NCI-H1930 (cell line): ENCODE results near the gene CENPW.
A peak's percentile ranks its signal among the peaks of the same experiment; 100 is the strongest.

ENCODE experiments used
- DNase-seq, 2 experiments: peaks; one replicate each; lab custom pipeline; 2025; lab: John Stamatoyannopoulos, UW

CENPW gene

GRCh38 chr6:126339796-126340609, at the start of gene CENPW:
TSS of gene CENPW (plus strand) at chr6:126340115. CDS start at chr6:126340274, 159 bp downstream.
- peak; percentile 60 to 84 for DNase-seq

GRCh38 chr6:126293891-126294524, 45.9 kb upstream of the CENPW start:
- DNase-seq, result peak; percentile 33 to 35

GRCh38 chr6:126300126-126300525, 39.8 kb upstream of the CENPW start:
- DNase-seq, result no peak

GRCh38 chr6:126300735-126301134, 39.2 kb upstream of the CENPW start:
- DNase-seq, result no peak

GRCh38 chr6:126302191-126302590, 37.7 kb upstream of the CENPW start:
- no peak for DNase-seq

GRCh38 chr6:126307849-126308248, 32.1 kb upstream of the CENPW start:
- DNase-seq, result no peak

DNA sequence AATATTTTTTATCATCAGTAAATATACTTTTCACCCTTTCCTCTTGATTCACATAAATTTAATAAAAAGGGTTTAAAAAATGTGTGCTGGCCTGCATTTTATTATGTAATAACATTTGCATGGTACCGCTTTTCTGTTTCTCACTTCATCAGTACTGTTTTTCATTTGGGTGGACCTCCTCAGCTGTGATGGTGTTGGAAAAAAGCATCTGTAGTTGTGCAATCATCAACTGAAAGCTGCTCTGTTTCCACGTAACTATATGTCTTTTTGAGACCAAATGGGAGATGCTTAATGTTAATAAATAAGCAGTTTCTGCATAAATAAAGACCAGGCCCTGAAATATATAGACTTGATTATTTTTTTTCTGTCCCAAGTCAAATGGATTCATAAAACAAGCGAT, 31.6 kb upstream of the CENPW start:
- DNase-seq, result no peak

DNA sequence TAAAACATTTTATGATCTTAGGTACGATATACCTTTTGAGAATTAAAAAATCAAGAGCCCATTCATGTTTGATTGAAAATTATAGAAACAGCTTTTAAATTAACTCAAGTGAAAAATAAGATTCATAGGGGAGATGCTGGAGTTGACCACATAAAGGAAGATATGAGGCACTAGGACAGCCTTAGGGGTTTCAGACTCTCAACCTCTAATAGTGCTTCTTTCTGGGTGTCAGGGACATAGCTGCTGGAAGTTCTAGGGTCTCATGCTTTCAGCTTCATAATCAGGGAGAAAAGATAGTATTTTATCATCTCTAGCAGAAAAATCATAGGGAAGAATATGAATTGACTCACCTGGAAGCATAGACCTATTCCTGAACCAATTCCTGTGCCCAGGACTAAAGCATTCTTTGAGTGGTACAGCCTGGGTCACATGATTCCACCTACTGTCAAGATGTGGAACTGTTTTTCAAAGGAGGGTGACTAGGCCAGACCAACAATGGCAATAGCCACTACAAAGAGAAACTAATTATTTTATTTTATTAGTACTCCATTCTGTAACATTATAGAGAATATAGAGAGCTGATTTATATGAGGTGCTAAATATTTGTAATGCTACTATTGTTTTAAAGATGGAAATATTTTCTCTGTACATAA, 27.8 kb upstream of the CENPW start:
- DNase-seq, result no peak

DNA sequence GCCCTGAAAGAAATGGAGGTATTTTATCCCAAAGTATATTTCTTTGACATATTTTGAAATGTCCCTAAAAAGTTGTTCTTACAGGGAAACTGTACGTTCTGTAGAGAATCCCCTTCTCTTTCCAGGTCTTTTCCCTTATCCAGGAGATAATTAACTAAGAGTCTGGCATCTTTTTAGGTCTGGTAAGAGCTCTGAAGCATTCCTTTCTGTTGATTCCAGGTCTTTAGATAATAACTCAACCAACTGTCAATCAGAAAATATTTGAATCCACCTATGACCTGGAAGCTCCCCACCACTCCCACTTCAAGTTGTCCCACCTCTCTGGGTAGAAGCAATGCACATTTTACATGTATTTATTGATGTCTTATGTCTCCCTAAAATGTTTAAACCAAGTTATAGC, 26.0 kb upstream of the CENPW start:
- no peak for DNase-seq

DNA sequence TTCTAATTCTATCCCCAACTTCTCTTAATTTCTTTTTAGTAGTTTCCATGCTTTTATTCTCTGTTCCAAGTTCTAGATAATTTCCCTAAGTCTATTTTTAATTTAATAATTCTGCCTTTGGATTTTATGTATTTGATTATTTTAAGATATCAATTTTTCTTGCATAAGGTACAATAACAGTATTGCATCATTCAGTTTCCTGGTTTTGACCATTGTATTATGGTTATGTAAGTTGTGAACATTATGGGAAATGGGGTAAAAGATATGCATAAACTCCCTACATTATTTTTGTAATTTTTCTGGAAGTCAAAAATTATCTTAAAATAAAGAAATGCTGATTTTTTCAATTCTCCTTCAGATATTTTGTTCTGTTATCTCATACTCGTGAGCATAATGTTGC, 21.1 kb upstream of the CENPW start:
- no peak for DNase-seq

DNA sequence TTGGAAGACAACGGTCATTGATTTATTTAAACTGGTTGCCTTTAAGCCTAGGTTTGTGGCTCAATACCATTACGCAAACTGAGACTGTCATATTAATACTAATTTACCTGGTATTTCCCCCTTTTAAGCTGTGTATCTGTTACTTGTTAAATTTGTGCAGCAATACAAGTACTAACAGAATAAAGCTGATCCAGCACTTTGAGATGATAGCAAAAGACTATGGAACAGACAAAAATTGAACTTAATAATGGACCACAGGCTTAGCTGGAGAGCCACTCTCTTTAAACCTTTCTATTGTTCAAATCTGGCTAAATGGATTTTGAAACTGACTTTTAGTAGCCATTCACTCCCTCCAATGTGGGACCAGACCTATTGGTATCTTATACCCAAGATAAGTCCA, 6.2 kb upstream of the CENPW start:
- DNase-seq, result no peak

- no peak for DNase-seq
These were observed 4.7 kb upstream of the CENPW start for GRCh38 chr6:126335210-126335609.

GRCh38 chr6:126337323-126337722, 2.6 kb upstream of the CENPW start:
- no peak for DNase-seq

GRCh38 chr6:126341126-126341525, 1.2 kb downstream of the CENPW start:
- no peak for DNase-seq

DNA sequence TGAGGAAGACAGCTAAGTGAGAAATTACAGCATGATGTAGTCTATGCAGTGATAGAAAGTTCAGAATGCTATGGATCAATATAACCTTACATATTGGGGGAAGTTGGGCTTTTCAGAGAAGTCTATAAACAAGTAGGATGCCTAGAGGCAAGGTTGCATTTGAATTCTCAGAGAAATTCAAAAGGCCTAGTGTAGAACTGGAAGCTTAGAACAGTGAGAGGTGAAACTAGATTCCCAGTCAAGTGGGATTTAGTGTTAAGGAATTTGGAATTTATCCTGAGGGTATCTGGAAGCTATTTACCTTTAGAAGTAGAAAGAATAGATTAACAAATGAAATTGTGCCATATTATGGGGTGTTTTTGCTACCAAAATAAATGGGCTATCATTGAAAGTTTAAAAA, 4.3 kb downstream of the CENPW start:
- no peak for DNase-seq

GRCh38 chr6:126351960-126352359, 12.0 kb downstream of the CENPW start:
- DNase-seq, result no peak

- no peak for DNase-seq
These were observed 12.6 kb downstream of the CENPW start for GRCh38 chr6:126352514-126352913.

GRCh38 chr6:126356526-126356925, 16.6 kb downstream of the CENPW start:
- no peak for DNase-seq

DNA sequence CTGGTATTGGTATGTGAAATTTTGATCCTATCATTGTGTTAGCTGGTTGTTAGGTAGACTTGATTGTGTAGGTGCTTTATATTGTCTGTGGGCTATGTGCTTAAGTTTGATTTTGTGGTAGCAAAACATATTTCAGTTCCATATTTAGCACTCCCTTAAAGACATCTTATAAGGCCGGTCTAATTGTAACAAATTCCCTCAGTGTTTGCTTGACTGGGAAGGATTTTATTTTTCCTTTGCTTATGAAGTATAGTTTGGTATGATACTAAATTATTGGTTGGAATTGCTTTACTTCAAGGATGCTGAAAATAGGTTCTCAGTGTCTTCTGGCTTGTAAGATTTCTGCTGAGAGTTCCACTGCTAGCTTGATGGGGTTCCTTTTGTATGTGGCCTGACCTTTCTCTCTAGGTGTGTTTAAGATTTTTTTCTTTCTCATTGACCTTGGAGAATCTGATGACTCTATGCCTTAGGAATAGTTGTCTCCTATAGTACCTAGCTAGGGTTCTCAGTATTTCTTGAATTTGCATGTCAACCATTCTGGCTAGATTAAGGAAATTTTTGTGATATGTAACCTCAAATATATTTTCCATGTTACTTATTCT, 20.1 kb downstream of the CENPW start:
- peak in 1 of 2 experiments; percentile 3 for DNase-seq

GRCh38 chr6:126361832-126362440, 22.0 kb downstream of the CENPW start:
- no peak for DNase-seq

DNA sequence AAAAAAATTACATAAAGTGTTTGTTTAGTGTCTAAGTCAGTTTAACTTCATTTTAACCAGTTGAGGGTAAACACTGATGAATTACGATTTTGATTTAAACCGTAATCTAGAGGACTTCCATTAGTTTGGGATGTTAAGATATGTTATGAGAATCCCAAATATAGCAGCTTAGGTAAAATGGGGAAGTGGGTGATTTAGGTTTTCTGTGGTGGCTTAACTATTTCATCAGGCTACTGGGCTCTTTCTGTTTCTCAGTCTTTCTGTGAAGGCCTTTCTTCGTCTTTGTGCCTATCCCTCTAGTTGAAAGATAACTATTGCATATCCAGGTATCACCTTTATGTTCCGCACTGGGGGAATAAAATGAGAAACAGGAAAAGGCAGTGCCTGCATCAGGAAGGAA, 27.9 kb downstream of the CENPW start:
- DNase-seq, result no peak

DNA sequence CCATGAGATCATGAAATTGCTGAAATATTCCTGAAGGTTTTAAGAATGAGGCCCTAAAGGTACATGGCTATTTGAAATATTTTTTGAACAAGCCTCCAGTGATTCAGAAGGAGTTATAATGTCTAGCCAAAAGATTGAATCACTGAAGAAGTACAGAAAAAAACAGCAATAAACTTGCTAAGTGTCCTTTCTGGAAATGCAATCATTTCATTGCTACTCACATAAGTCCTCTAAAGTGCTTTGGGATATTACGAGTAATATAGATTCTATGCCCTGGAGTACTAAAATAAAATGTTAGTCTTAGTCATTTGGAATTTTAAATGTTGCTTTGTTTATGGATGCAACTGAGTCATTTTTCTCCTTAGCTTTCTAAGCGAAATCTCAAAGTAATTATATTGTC, 32.7 kb downstream of the CENPW start:
- no peak for DNase-seq
